RWPE2 (cell line): Measurements from ENCODE around the gene TUBE1.
"Not testable (repeated sequence)": the region's sequence is repeated elsewhere in the genome, so short reads cannot be mapped to it uniquely, and the experiment has no call there.

ENCODE experiments used
- ATAC-seq: fragments of 200-7000 bp; cut with Tn5 transposase; 3 replicates; pipeline ENCODE4 v1.9.1; 2021; ENCODE audit warnings: low read depth
- DNase-seq: peaks from one replicate; pipeline ENCODE4 v3.0.0-alpha.2; 2020; ENCODE audit warnings: low spot score
- H3K27ac ChIP-seq: fragments of 450-650 bp; 2 replicates; pipeline ENCODE4 v1.5.1; 2017; ENCODE audit warnings: mild to moderate bottlenecking; ENCODE audit not compliant: poor library complexity, severe bottlenecking
- H3K27me3 ChIP-seq: fragments of 250-450 bp; sonication (Bioruptor Pico); 2 replicates; pipeline ENCODE4 v1.5.1; 2021; ENCODE audit warnings: mild to moderate bottlenecking, moderate library complexity; ENCODE audit not compliant: insufficient read depth, poor library complexity, severe bottlenecking
- H3K36me3 ChIP-seq: fragments of 250-450 bp; sonication (Bioruptor Pico); 2 replicates; pipeline ENCODE4 v1.5.1; 2020; ENCODE audit warnings: low read depth, mild to moderate bottlenecking, moderate library complexity
- H3K4me1 ChIP-seq: fragments of 250-450 bp; sonication (Bioruptor Pico); 2 replicates; pipeline ENCODE4 v1.5.1; 2021; ENCODE audit warnings: mild to moderate bottlenecking, moderate library complexity; ENCODE audit not compliant: insufficient read depth, poor library complexity, severe bottlenecking
- H3K4me3 ChIP-seq: fragments of 250-450 bp; sonication (Bioruptor Pico); 2 replicates; pipeline ENCODE4 v1.5.1; 2021; ENCODE audit warnings: mild to moderate bottlenecking, moderate library complexity; ENCODE audit not compliant: severe bottlenecking
- H3K9me3 ChIP-seq: fragments of 250-450 bp; sonication (Bioruptor Pico); 2 replicates; pipeline ENCODE4 v1.5.1; 2021; ENCODE audit warnings: mild to moderate bottlenecking, moderate library complexity; ENCODE audit not compliant: severe bottlenecking
- CTCF ChIP-seq: fragments of 450-650 bp; IDR thresholded peaks from one replicate; pipeline ENCODE4 v1.5.1; 2017; ENCODE audit warnings: mild to moderate bottlenecking, moderate library complexity; ENCODE audit not compliant: poor library complexity, severe bottlenecking

TUBE1 gene

GRCh38 chr6:112058243-112059032, 28.8 kb downstream of the TUBE1 start:
- Histone ChIP-seq H3K4me1 (no peaks in the 10 kb centered on the region), H3K27me3 (no peaks in the 10 kb centered on the region), H3K9me3 (no peaks in the 10 kb centered on the region), H3K4me3 (no peak overlapping the region), H3K27ac (no peak overlapping the region), H3K36me3 (no peaks in the 10 kb centered on the region)
- no peak for TF ChIP-seq CTCF
- DNase-seq, result no peak
- ATAC-seq, result no peak

GRCh38 chr6:112054555-112055190, 32.6 kb downstream of the TUBE1 start:
- Histone ChIP-seq H3K36me3 (no peaks in the 10 kb centered on the region), H3K4me1 (no peaks in the 10 kb centered on the region)
- no peak for DNase-seq

GRCh38 chr6:112054001-112054400, 33.3 kb downstream of the TUBE1 start, which contains the start of gene CCN6:
Gene CCN6 (plus strand): TSS chr6:112054104. CDS start chr6:112054358, 254 bp downstream.
- H3K27me3 ChIP-seq, result no peaks in the 10 kb centered on the region
- no peaks in the 10 kb centered on the region for H3K9me3 ChIP-seq
- no peak for ATAC-seq
- H3K36me3 ChIP-seq, result no peaks in the 10 kb centered on the region
- H3K27ac ChIP-seq, result no peak within 1 kb of the TSS
- DNase-seq, result no peak
- no peaks in the 10 kb centered on the region for H3K4me1 ChIP-seq
- no peak for TF ChIP-seq CTCF
- no peak within 1 kb of the TSS for H3K4me3 ChIP-seq

More at GRCh38 chr6:112054555-112055190, 32.6 kb downstream of the TUBE1 start:
- Histone ChIP-seq H3K4me3 (no peak overlapping the region), H3K27ac (no peak overlapping the region), H3K27me3 (no peaks in the 10 kb centered on the region), H3K9me3 (no peaks in the 10 kb centered on the region)
- TF ChIP-seq CTCF, result no peak
- ATAC-seq, result no peak

GRCh38 chr6:112051251-112051740, 36.0 kb downstream of the TUBE1 start:
- not testable (repeated sequence) for H3K4me3 ChIP-seq, H3K36me3 ChIP-seq, H3K4me1 ChIP-seq, DNase-seq, H3K9me3 ChIP-seq, ATAC-seq, H3K27me3 ChIP-seq, H3K27ac ChIP-seq

- ATAC-seq (no peak), DNase-seq (no peak)
- TF ChIP-seq CTCF, result no peak
Observed at GRCh38 chr6:112050429-112050828, 36.9 kb downstream of the TUBE1 start.

More at GRCh38 chr6:112050429-112050828, 36.9 kb downstream of the TUBE1 start:
- Histone ChIP-seq H3K27me3 (no peaks in the 10 kb centered on the region), H3K4me1 (no peaks in the 10 kb centered on the region), H3K4me3 (no peak overlapping the region), H3K9me3 (no peaks in the 10 kb centered on the region), H3K36me3 (no peaks in the 10 kb centered on the region), H3K27ac (no peak overlapping the region)
